Retinal pigment epithelial cell (primary cell): ENCODE results near the gene PTPN2.
A peak's percentile ranks its signal among the peaks of the same experiment; 100 is the strongest.

Source experiments
- DNase-seq: peaks from one replicate; pipeline ENCODE4 v3.0.0-alpha.2; 2010; ENCODE audit warnings: low read depth
- H3K4me3 ChIP-seq: 2 replicates; pipeline ENCODE4 v1.5.1; 2011; ENCODE audit warnings: mild to moderate bottlenecking, low read length, control low read depth, moderate library complexity
- CTCF ChIP-seq: conservative IDR thresholded peaks from 2 replicates; pipeline ENCODE4 v1.5.1; 2011; ENCODE audit warnings: low read depth, low read length, control low read depth, inconsistent platforms

PTPN2 gene

GRCh38 chr18:12924616-12925015 lies 40.6 kb upstream of the PTPN2 start:
- no peak for DNase-seq
- TF ChIP-seq CTCF, result no peak
- H3K4me3 ChIP-seq, result no peak overlapping the region

- no peak overlapping the region for H3K4me3 ChIP-seq
- DNase-seq, result no peak
- no peak for TF ChIP-seq CTCF
These were observed 38.2 kb upstream of the PTPN2 start for GRCh38 chr18:12922266-12922665.

- H3K4me3 ChIP-seq, result no peak overlapping the region
- no peak for DNase-seq
- no peak for TF ChIP-seq CTCF
These were observed 37.1 kb upstream of the PTPN2 start for GRCh38 chr18:12921178-12921577.

GRCh38 chr18:12911929-12912703 lies 28.1 kb upstream of the PTPN2 start:
- TF ChIP-seq CTCF, result no peak
- DNase-seq, result no peak
- peak overlapping the region; percentile 39 for H3K4me3 ChIP-seq

GRCh38 chr18:12911025-12911928 lies 27.2 kb upstream of the PTPN2 start:
- H3K4me3 ChIP-seq, result peak overlapping the region; percentile 39
- no peak for TF ChIP-seq CTCF
- no peak for DNase-seq

GRCh38 chr18:12908706-12909105 lies 24.7 kb upstream of the PTPN2 start:
- TF ChIP-seq CTCF, result no peak
- DNase-seq, result peak; percentile 19
- no peak overlapping the region for H3K4me3 ChIP-seq
